Cerebellar cortex (tissue), 1 donor: ENCODE measurements around the gene KDM7A.

Experiments
- DNase-seq: peaks from one replicate; pipeline ENCODE4 v3.0.0-alpha.2; 2015; ENCODE audit warnings: low spot score

KDM7A gene

GRCh38 chr7:140082770-140083169 lies 94.0 kb downstream of the KDM7A start:
- no peak for DNase-seq

GRCh38 chr7:140081774-140082425 lies 94.9 kb downstream of the KDM7A start:
- DNase-seq, result no peak

GRCh38 chr7:140080919-140081318 lies 95.9 kb downstream of the KDM7A start:
- DNase-seq, result no peak

- peak; percentile 7 for DNase-seq
These were observed 97.7 kb downstream of the KDM7A start for GRCh38 chr7:140079121-140079536.

GRCh38 chr7:140078392-140078791 lies 98.4 kb downstream of the KDM7A start:
- no peak for DNase-seq

GRCh38 chr7:140074780-140075179 lies 102.0 kb downstream of the KDM7A start:
- DNase-seq, result no peak

GRCh38 chr7:140070546-140070945 lies 106.2 kb downstream of the KDM7A start:
- DNase-seq, result no peak

- DNase-seq, result no peak
These were observed 107.4 kb downstream of the KDM7A start for GRCh38 chr7:140069298-140069949.

- DNase-seq, result no peak
These were observed 108.8 kb downstream of the KDM7A start for GRCh38 chr7:140068033-140068432.

GRCh38 chr7:140067052-140067451 lies 109.7 kb downstream of the KDM7A start:
- no peak for DNase-seq

GRCh38 chr7:140062528-140063299 lies 114.1 kb downstream of the KDM7A start, which contains the start of gene PARP12:
PARP12 (minus strand) TSS chr7:140062951; CDS start chr7:140062847, 104 bp downstream.
- no peak for DNase-seq

- no peak for DNase-seq
These were observed 114.7 kb downstream of the KDM7A start for GRCh38 chr7:140062118-140062527.

GRCh38 chr7:140061607-140061930 lies 115.2 kb downstream of the KDM7A start:
- no peak for DNase-seq

- DNase-seq, result no peak
These were observed 115.8 kb downstream of the KDM7A start for GRCh38 chr7:140060788-140061606.

- DNase-seq, result no peak
These were observed 116.5 kb downstream of the KDM7A start for GRCh38 chr7:140060243-140060630.

- no peak for DNase-seq
These were observed 117.2 kb downstream of the KDM7A start for GRCh38 chr7:140059273-140060242.

GRCh38 chr7:140058517-140058916 lies 118.3 kb downstream of the KDM7A start:
- no peak for DNase-seq

GRCh38 chr7:140057143-140057535 lies 119.6 kb downstream of the KDM7A start:
- DNase-seq, result no peak

- no peak for DNase-seq
These were observed 120.2 kb downstream of the KDM7A start for GRCh38 chr7:140056431-140057142.

- no peak for DNase-seq
These were observed 121.0 kb downstream of the KDM7A start for GRCh38 chr7:140055833-140056232.
